Epithelial cell of esophagus (primary cell): Measurements from ENCODE around the gene GATA5.

Source experiments
- DNase-seq: peaks from one replicate; pipeline ENCODE4 v3.0.0; 2010; ENCODE audit warnings: low read depth
- H3K4me3 ChIP-seq: 2 replicates; pipeline ENCODE4 v1.5.1; 2011; ENCODE audit warnings: mild to moderate bottlenecking, low read length, control low read depth
- CTCF ChIP-seq: IDR thresholded peaks from 2 replicates; pipeline ENCODE4 v1.5.1; 2011; ENCODE audit warnings: low read depth, mild to moderate bottlenecking, low read length, control low read depth, inconsistent platforms; ENCODE audit not compliant: insufficient read depth; ENCODE audit errors: missing control alignments

GATA5 gene

GRCh38 chr20:62455929-62456328, 19.9 kb downstream of the GATA5 start:
- no peak overlapping the region for H3K4me3 ChIP-seq
- no peak for DNase-seq
- no peak for TF ChIP-seq CTCF

- H3K4me3 ChIP-seq = no peak overlapping the region
- TF ChIP-seq CTCF = no peak
- no peak for DNase-seq
Observed at GRCh38 chr20:62454904-62455636, 20.7 kb downstream of the GATA5 start.

- no peak for DNase-seq
- no peak for TF ChIP-seq CTCF
- H3K4me3 ChIP-seq = no peak overlapping the region
Observed at GRCh38 chr20:62453186-62453808, 22.5 kb downstream of the GATA5 start.

- TF ChIP-seq CTCF = no peak
- no peak overlapping the region for H3K4me3 ChIP-seq
- no peak for DNase-seq
Observed at GRCh38 chr20:62452475-62453095, 23.2 kb downstream of the GATA5 start.

GRCh38 chr20:62451970-62452369, 23.8 kb downstream of the GATA5 start:
- no peak for TF ChIP-seq CTCF
- no peak for DNase-seq

GRCh38 chr20:62451156-62451767, 24.5 kb downstream of the GATA5 start:
- H3K4me3 ChIP-seq = no peak overlapping the region
- no peak for DNase-seq
- TF ChIP-seq CTCF = no peak

More at GRCh38 chr20:62451970-62452369, 23.8 kb downstream of the GATA5 start:
- H3K4me3 ChIP-seq = no peak overlapping the region
